IMR-90 (cell line): ENCODE results near the gene MRPL43.

ENCODE experiments used
- BHLHE40 ChIP-seq: fragments of 150-350 bp; IDR thresholded peaks from 2 replicates; pipeline ENCODE4 v1.6.1; 2016; ENCODE audit warnings: mild to moderate bottlenecking, low read depth, low read length
- CEBPB ChIP-seq: IDR thresholded peaks from 2 replicates; pipeline ENCODE4 v1.6.1; 2012; ENCODE audit warnings: low read depth, low read length, improper control_type of control experiment
- CHD1 ChIP-seq: IDR thresholded peaks from 2 replicates; pipeline ENCODE4 v1.6.1; 2012; ENCODE audit warnings: low read depth, low read length, improper control_type of control experiment
- CTCF ChIP-seq: conservative IDR thresholded peaks from 2 replicates; pipeline ENCODE4 v1.5.1; 2012; ENCODE audit warnings: mild to moderate bottlenecking, low read depth, low read length, improper control_type of control experiment
- ELK1 ChIP-seq: fragments of 150-350 bp; IDR thresholded peaks from 2 replicates; pipeline ENCODE4 v1.6.1; 2016; ENCODE audit warnings: low read depth, mild to moderate bottlenecking, low read length, moderate library complexity, borderline replicate concordance
- FOS ChIP-seq: fragments of 150-350 bp; IDR thresholded peaks from 2 replicates; pipeline ENCODE4 v1.6.1; 2016; ENCODE audit warnings: low read depth, low read length
- MAFK ChIP-seq: IDR thresholded peaks from 2 replicates; pipeline ENCODE4 v1.6.1; 2012; ENCODE audit warnings: low read depth, low read length, improper control_type of control experiment
- MAZ ChIP-seq: IDR thresholded peaks from 2 replicates; pipeline ENCODE4 v1.6.1; 2012; ENCODE audit warnings: low read depth, mild to moderate bottlenecking, low read length, improper control_type of control experiment, moderate library complexity, borderline replicate concordance
- MXI1 ChIP-seq: IDR thresholded peaks from 2 replicates; pipeline ENCODE4 v1.6.1; 2012; ENCODE audit warnings: low read depth, mild to moderate bottlenecking, low read length, moderate library complexity, borderline replicate concordance
- POLR2A ChIP-seq: IDR thresholded peaks from 2 replicates; pipeline ENCODE4 v1.6.1; 2012; ENCODE audit warnings: mild to moderate bottlenecking, low read depth, low read length
- RAD21 ChIP-seq: IDR thresholded peaks from 2 replicates; pipeline ENCODE4 v1.6.1; 2012; ENCODE audit warnings: low read length, improper control_type of control experiment
- RCOR1 ChIP-seq: IDR thresholded peaks from 2 replicates; pipeline ENCODE4 v1.6.1; 2012; ENCODE audit warnings: mild to moderate bottlenecking, low read length, improper control_type of control experiment; ENCODE audit not compliant: insufficient replicate concordance
- RFX5 ChIP-seq: IDR thresholded peaks from 2 replicates; pipeline ENCODE4 v1.8.0; 2012; ENCODE audit warnings: low read depth, mild to moderate bottlenecking, low read length, moderate library complexity
- SMC3 ChIP-seq: fragments of 150-350 bp; IDR thresholded peaks from 2 replicates; pipeline ENCODE4 v1.6.1; 2016; ENCODE audit warnings: low read depth, mild to moderate bottlenecking, antibody characterized with exemption, low read length, moderate library complexity

GRCh38 chr10:100969187-100970075, 17.9 kb downstream of the MRPL43 start, which contains the start of gene SEMA4G:
- TF ChIP-seq CTCF, result peak; percentile 61
- TF ChIP-seq FOS, result no peak
- no peak for TF ChIP-seq POLR2A
- TF ChIP-seq BHLHE40, result no peak
- TF ChIP-seq RAD21, result peak; percentile 27; the same call in 1 of the 2 replicates
- no peak for TF ChIP-seq MAFK
- TF ChIP-seq ELK1, result no peak
- no peak for TF ChIP-seq CHD1
- TF ChIP-seq RFX5, result no peak
- no peak for TF ChIP-seq RCOR1
- TF ChIP-seq SMC3, result peak; percentile 52
- TF ChIP-seq MXI1, result no peak
- peak; percentile 60; the same call in 1 of the 2 replicates for TF ChIP-seq MAZ
- TF ChIP-seq CEBPB, result no peak
